Mesendoderm (in vitro differentiated cells): ENCODE data around the gene NCMAP.

Experiments
- DNase-seq: peaks from one replicate; pipeline ENCODE4 v3.0.0; 2013
- H2AK5ac ChIP-seq: 2 replicates; pipeline ENCODE4 v1.6.1; 2013; ENCODE audit warnings: low read length, inconsistent platforms
- H2BK120ac ChIP-seq: 2 replicates; pipeline ENCODE4 v1.6.1; 2013; ENCODE audit warnings: low read depth, mild to moderate bottlenecking, low read length, moderate library complexity, mixed read lengths
- H2BK15ac ChIP-seq: replicated peaks from 2 replicates; pipeline ENCODE4 v1.6.1; 2013; ENCODE audit warnings: low read depth, mild to moderate bottlenecking, moderate library complexity
- H2BK5ac ChIP-seq: 2 replicates; pipeline ENCODE4 v1.6.1; 2013; ENCODE audit warnings: low read length, inconsistent platforms
- H3K18ac ChIP-seq: 2 replicates; pipeline ENCODE4 v1.6.1; 2013; ENCODE audit warnings: mild to moderate bottlenecking, low read length, mixed read lengths
- H3K23ac ChIP-seq: one replicate; pipeline ENCODE4 v1.6.1; 2013; ENCODE audit warnings: low read length
- H3K27ac ChIP-seq: 2 replicates; pipeline ENCODE4 v1.5.1; 2013; ENCODE audit warnings: low read depth, mild to moderate bottlenecking, inconsistent platforms, low read length, moderate library complexity
- H3K27me3 ChIP-seq: 2 replicates; pipeline ENCODE4 v1.6.1; 2013; ENCODE audit warnings: low read length, control low read depth, mild to moderate bottlenecking, inconsistent platforms; ENCODE audit not compliant: insufficient read depth, poor library complexity
- H3K36me3 ChIP-seq: 2 replicates; pipeline ENCODE4 v1.6.1; 2013; ENCODE audit warnings: low read length, inconsistent platforms; ENCODE audit not compliant: control insufficient read depth, insufficient read depth
- H3K4ac ChIP-seq: one replicate; pipeline ENCODE4 v1.6.1; 2013; ENCODE audit warnings: low read depth, mild to moderate bottlenecking, low read length, moderate library complexity
- H3K4me1 ChIP-seq: 2 replicates; pipeline ENCODE4 v1.6.1; 2013; ENCODE audit warnings: low read depth, low read length, inconsistent platforms; ENCODE audit not compliant: control insufficient read depth
- H3K4me2 ChIP-seq: 2 replicates; pipeline ENCODE4 v1.6.1; 2013; ENCODE audit warnings: low read length
- H3K4me3 ChIP-seq: 2 replicates; pipeline ENCODE4 v1.5.1; 2013; ENCODE audit warnings: mild to moderate bottlenecking, low read length
- H3K56ac ChIP-seq: one replicate; pipeline ENCODE4 v1.6.1; 2013; ENCODE audit warnings: low read length
- H3K79me1 ChIP-seq: 2 replicates; pipeline ENCODE4 v1.6.1; 2013; ENCODE audit warnings: low read length, inconsistent platforms
- H3K79me2 ChIP-seq: 2 replicates; pipeline ENCODE4 v1.6.1; 2013; ENCODE audit warnings: mild to moderate bottlenecking, low read length; ENCODE audit not compliant: control insufficient read depth, insufficient read depth
- H3K9ac ChIP-seq: 2 replicates; pipeline ENCODE4 v1.6.1; 2013; ENCODE audit warnings: low read length, inconsistent platforms
- H4K5ac ChIP-seq: one replicate; pipeline ENCODE4 v1.6.1; 2013; ENCODE audit warnings: low read length
- H4K8ac ChIP-seq: one replicate; pipeline ENCODE4 v1.6.1; 2013; ENCODE audit warnings: low read depth, mild to moderate bottlenecking, control low read depth, low read length, moderate library complexity
- WGBS: extraction: QIAGEN DNeasy Blood & Tissue Kit; methylation state at CpG from one replicate; pipeline ENCODE4 v1.1.7; 2013; ENCODE audit warnings: low lambda C conversion rate, missing lambda C conversion rate; ENCODE audit not compliant: insufficient coverage; ENCODE audit errors: extremely low coverage; 5-methylcytosine and 5-hydroxymethylcytosine counted together

Gene NCMAP

DNA sequence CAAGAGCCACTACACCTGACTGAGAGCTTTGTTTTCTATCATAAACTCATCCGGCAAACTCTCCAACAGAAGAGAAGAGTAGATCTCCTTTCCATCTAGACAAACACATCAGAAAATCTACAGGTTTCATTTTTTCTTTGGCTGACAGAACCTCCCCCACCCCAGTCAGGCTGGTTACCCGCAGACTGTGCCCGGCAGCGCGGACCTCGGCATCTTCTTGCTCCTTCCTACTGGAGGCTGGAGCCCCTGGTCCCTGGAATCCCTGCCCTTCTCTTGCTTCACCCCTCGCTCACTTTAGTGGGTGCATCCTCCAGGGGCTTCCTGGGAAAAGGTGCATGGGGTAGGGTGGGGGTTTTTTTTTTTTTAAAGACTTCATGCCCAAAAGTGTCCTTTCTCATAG, 23.0 kb downstream of the NCMAP start:
- Histone ChIP-seq H2AK5ac (no peak overlapping the region), H2BK5ac (no peak overlapping the region), H3K9ac (no peak overlapping the region), H3K4me3 (no peak overlapping the region), H3K4me1 (no peaks in the 10 kb centered on the region), H3K18ac (no peak overlapping the region), H3K27me3 (no peaks in the 10 kb centered on the region), H2BK120ac (no peak overlapping the region), H4K5ac (no peak overlapping the region), H3K27ac (no peak overlapping the region), H3K23ac (no peak overlapping the region), H3K79me1 (no peaks in the 10 kb centered on the region), H3K56ac (no peak overlapping the region), H3K79me2 (no peaks in the 10 kb centered on the region), H4K8ac (no peak overlapping the region), H3K36me3 (no peaks in the 10 kb centered on the region), H3K4ac (no peak overlapping the region), H2BK15ac (no peak overlapping the region), H3K4me2 (no peak overlapping the region)
- WGBS: no CpG with 5 or more reads among the region's 7 CpGs
- no peak for DNase-seq

DNA sequence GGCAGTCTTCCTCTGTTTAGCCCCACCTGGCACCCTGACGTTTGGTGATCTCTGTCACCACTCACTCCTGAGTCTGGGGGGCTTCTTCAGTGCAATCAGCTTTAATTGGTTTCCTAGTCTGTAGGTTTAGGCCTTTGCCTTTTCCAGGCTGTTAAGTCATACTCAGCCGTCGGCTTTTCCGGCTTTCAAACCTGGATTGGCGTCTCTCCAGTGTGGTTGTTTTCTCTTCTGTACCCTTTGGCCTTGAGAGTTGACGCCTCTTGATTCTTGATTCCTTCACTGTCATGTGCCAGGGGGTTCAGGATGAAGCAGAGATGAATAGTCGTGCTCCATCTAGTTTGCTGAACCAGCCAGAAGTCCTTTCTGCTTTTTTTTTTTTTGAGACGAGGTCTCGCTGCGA, 24.9 kb downstream of the NCMAP start:
- Histone ChIP-seq H3K79me2 (no peaks in the 10 kb centered on the region), H3K18ac (no peak overlapping the region), H4K5ac (no peak overlapping the region), H3K9ac (no peak overlapping the region), H2BK120ac (no peak overlapping the region), H4K8ac (no peak overlapping the region), H2BK15ac (no peak overlapping the region), H3K27ac (no peak overlapping the region), H2AK5ac (no peak overlapping the region), H3K4ac (no peak overlapping the region), H3K79me1 (no peaks in the 10 kb centered on the region), H3K4me3 (no peak overlapping the region), H3K4me2 (no peak overlapping the region), H3K23ac (no peak overlapping the region), H3K4me1 (no peaks in the 10 kb centered on the region), H2BK5ac (no peak overlapping the region), H3K36me3 (no peaks in the 10 kb centered on the region), H3K27me3 (no peaks in the 10 kb centered on the region), H3K56ac (no peak overlapping the region)
- WGBS: no CpG with 5 or more reads among the region's 10 CpGs
- no peak for DNase-seq

DNA sequence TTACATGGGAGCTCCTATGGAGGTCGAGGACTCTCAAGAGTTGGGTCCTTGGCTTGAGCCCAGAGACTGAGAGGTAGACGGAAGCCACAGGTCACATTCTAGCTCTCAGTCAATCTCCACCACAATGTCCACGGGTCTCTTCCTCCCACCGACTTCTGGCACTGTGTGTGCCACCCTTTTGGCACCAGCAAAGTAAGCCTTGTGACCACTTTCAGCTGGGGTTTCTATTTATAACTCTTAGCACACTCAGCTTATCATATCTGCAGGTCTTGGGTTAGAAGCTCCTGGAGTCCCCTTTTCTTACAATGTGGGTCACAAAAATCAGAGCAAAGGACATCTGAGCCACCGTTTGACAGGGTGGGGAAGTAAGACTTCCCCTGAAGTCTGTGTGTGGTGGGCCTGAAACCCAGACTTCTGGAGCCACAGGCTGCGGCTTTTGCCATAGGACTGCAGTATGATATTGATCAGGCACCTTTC, 28.3 kb downstream of the NCMAP start:
- no peak for DNase-seq
- H3K27me3 ChIP-seq: no peaks in the 10 kb centered on the region
- no peak overlapping the region for H3K56ac ChIP-seq
- WGBS: no CpG with 5 or more reads among the region's 6 CpGs
- H3K4me2 ChIP-seq: no peak overlapping the region
- H3K27ac ChIP-seq: no peak overlapping the region
- no peaks in the 10 kb centered on the region for H3K4me1 ChIP-seq
- no peaks in the 10 kb centered on the region for H3K79me1 ChIP-seq
- no peak overlapping the region for H3K4ac ChIP-seq
- H3K23ac ChIP-seq: no peak overlapping the region
- no peak overlapping the region for H2BK120ac ChIP-seq
- H3K79me2 ChIP-seq: no peaks in the 10 kb centered on the region
- no peak overlapping the region for H3K4me3 ChIP-seq
- H4K8ac ChIP-seq: no peak overlapping the region
- no peak overlapping the region for H3K18ac ChIP-seq
- no peak overlapping the region for H4K5ac ChIP-seq
- no peak overlapping the region for H2BK5ac ChIP-seq
- no peak overlapping the region for H3K9ac ChIP-seq
- H2BK15ac ChIP-seq: no peak overlapping the region
- no peaks in the 10 kb centered on the region for H3K36me3 ChIP-seq
- no peak overlapping the region for H2AK5ac ChIP-seq

DNA sequence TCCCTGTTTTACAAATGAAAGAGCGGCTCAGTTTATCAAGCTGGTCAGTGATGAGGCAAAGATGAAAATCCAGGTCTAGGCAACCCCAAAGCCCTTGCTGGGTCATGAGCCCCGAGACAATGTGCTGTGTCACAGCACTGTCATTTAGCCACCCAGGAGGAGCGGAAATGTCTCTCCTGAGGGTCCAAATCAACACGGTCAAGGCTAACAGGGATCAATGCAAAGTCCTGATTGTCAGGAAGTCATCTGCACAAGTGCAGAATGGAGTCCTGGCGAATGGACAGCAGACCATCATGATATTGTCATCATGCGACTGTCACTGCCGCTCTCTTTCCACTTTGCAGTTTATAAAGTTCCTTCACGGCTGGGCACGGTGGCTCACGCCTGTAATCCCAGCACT, 30.2 kb downstream of the NCMAP start:
- Histone ChIP-seq H3K27me3 (no peaks in the 10 kb centered on the region), H4K8ac (no peak overlapping the region), H3K36me3 (no peaks in the 10 kb centered on the region), H2BK5ac (no peak overlapping the region), H3K4me3 (no peak overlapping the region), H2BK120ac (no peak overlapping the region), H3K4me1 (no peaks in the 10 kb centered on the region), H3K56ac (no peak overlapping the region), H2AK5ac (no peak overlapping the region), H3K79me2 (no peaks in the 10 kb centered on the region), H3K23ac (no peak overlapping the region), H3K79me1 (no peaks in the 10 kb centered on the region), H3K9ac (no peak overlapping the region), H3K18ac (no peak overlapping the region), H3K4ac (no peak overlapping the region), H4K5ac (no peak overlapping the region), H3K27ac (no peak overlapping the region), H3K4me2 (no peak overlapping the region), H2BK15ac (no peak overlapping the region)
- DNase-seq: no peak
- no CpG with 5 or more reads among the region's 10 CpGs for WGBS

DNA sequence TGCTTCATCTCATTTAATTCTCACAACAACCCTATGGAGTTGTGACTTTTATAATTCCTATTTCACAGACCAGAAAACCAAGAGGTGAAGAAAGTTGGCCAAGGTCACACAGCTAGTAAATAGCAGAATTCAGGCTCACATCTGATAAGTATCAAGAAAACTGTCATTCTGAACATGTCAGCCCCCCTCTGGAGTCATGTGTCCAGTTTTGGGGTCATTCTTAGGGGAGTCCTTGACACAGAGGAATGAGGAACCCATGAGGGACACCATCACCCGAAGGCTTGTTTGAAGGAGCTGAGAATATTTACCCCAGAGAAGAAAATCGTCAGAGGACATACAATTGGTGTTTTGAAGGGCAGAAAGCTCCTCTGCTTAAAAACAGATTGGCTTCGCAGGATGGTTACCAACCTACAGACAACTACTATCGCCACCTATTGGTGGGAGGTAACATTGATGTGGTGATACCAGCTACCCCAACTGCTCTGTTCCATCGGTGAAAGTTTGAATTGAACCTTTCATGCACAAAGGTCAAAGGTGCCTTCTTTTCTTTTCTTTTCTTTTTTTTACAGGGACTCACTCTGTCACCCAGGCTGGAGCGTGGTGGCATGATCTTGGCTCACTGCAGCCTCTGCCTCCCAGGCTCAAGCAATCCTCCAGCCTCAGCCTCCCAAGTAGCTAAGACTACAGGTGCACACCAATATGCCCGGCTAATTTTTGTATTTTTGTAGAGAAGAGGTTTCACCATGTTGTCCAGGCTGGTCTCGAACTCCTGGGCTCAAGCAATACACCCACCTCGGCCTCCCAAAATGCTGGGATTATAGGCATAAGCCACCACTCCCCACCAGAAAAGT, 31.3 kb downstream of the NCMAP start:
- Histone ChIP-seq H3K79me1 (no peaks in the 10 kb centered on the region), H4K5ac (no peak overlapping the region), H3K23ac (no peak overlapping the region), H3K4me2 (no peak overlapping the region), H3K27ac (no peak overlapping the region), H3K4me1 (no peaks in the 10 kb centered on the region), H2AK5ac (no peak overlapping the region), H3K56ac (no peak overlapping the region), H2BK15ac (no peak overlapping the region), H3K18ac (no peak overlapping the region), H2BK120ac (no peak overlapping the region), H3K36me3 (no peaks in the 10 kb centered on the region), H3K79me2 (no peaks in the 10 kb centered on the region), H3K4me3 (no peak overlapping the region), H3K27me3 (no peaks in the 10 kb centered on the region), H4K8ac (no peak overlapping the region), H3K4ac (no peak overlapping the region), H3K9ac (no peak overlapping the region), H2BK5ac (no peak overlapping the region)
- no CpG with 5 or more reads among the region's 9 CpGs for WGBS
- DNase-seq: peak; percentile 70

DNA sequence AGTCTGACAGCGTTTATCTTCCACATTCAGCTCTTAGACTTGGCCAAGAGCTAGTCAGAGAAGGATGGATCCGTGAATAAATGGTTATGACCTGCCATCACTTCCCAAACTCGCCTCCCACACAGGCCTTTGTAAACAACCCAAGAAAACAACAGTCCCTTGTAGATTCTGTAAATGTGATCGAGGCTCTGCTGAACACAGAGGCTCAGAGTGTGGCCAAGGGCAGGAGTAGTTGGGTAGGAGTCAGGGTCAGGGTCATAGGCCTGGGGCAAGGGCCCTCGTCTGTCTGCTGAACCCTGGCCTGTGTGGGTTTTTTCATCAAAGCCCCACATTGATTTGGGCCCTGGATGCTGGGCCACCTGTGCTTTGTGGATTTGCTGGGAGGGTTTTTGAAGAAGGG, 32.7 kb downstream of the NCMAP start:
- Histone ChIP-seq H3K27me3 (no peaks in the 10 kb centered on the region), H3K4me2 (no peak overlapping the region), H4K8ac (no peak overlapping the region), H3K79me2 (no peaks in the 10 kb centered on the region), H3K4me3 (no peak overlapping the region), H2BK120ac (no peak overlapping the region), H3K23ac (no peak overlapping the region), H3K36me3 (no peaks in the 10 kb centered on the region), H2BK15ac (no peak overlapping the region), H3K79me1 (no peaks in the 10 kb centered on the region), H3K4ac (no peak overlapping the region), H3K18ac (no peak overlapping the region), H3K9ac (no peak overlapping the region), H3K56ac (no peak overlapping the region), H3K27ac (no peak overlapping the region), H2BK5ac (no peak overlapping the region), H3K4me1 (no peaks in the 10 kb centered on the region), H4K5ac (no peak overlapping the region), H2AK5ac (no peak overlapping the region)
- no peak for DNase-seq
- no CpG with 5 or more reads among the region's 5 CpGs for WGBS
